ENCODE results near the gene RUVBL1. TPM values are rescaled to one million over a fixed set of nuclear protein-coding genes. Genes with fewer than 3 reads are reported as not detected.

The RUVBL1 gene
- total and polyA plus RNA-seq, 2 of the 4 experiments (the other 2 are of a cell fraction) = 68.7 to 83.3 TPM

- peak; percentile 93 for ATAC-seq (ENCODE audit: low read depth)
- peak overlapping the region; percentile 71 for H2AFZ ChIP-seq (replicated peaks; ENCODE audit: low read length, poor library complexity)
- TF ChIP-seq FOS (IDR thresholded peaks at IDR 0.05; ENCODE audit: low read depth, low read length) (no peak), BHLHE40 (IDR thresholded peaks at IDR 0.05; ENCODE audit: low read depth, low read length) (no peak), POLR2A (IDR thresholded peaks at IDR 0.05; ENCODE audit: low read depth, low read length) (no peak), RCOR1 (IDR thresholded peaks at IDR 0.05; ENCODE audit: insufficient replicate concordance, low read length) (no peak), MAZ (IDR thresholded peaks at IDR 0.05; ENCODE audit: borderline replicate concordance, low read depth, low read length) (peak; percentile 35; the same call in 1 of the 2 replicates), RFX5 (IDR thresholded peaks at IDR 0.05; ENCODE audit: low read depth, low read length) (no peak), MXI1 (IDR thresholded peaks at IDR 0.05; ENCODE audit: borderline replicate concordance, low read depth, low read length) (no peak), CTCF (conservative IDR thresholded peaks at IDR 0.05; ENCODE audit: low read depth, low read length) (peak; percentile 99), CEBPB (IDR thresholded peaks at IDR 0.05; ENCODE audit: low read depth, low read length) (no peak), SMC3 (IDR thresholded peaks at IDR 0.05; ENCODE audit: low read depth, low read length) (peak; percentile 95), NFE2L2 (IDR thresholded peaks at IDR 0.05; ENCODE audit: low read depth, low read length) (no peak), CHD1 (IDR thresholded peaks at IDR 0.05; ENCODE audit: low read depth, low read length) (no peak), MAFK (IDR thresholded peaks at IDR 0.05; ENCODE audit: low read depth, low read length) (peak; percentile 41; the same call in 1 of the 2 replicates)
- TF ChIP-seq, protein P1, sequence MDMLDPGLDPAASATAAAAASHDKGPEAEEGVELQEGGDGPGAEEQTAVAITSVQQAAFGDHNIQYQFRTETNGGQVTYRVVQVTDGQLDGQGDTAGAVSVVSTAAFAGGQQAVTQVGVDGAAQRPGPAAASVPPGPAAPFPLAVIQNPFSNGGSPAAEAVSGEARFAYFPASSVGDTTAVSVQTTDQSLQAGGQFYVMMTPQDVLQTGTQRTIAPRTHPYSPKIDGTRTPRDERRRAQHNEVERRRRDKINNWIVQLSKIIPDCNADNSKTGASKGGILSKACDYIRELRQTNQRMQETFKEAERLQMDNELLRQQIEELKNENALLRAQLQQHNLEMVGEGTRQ (IDR thresholded peaks at IDR 0.05; ENCODE audit: low read depth, low read length) = no peak
- TF ChIP-seq, protein P2, sequence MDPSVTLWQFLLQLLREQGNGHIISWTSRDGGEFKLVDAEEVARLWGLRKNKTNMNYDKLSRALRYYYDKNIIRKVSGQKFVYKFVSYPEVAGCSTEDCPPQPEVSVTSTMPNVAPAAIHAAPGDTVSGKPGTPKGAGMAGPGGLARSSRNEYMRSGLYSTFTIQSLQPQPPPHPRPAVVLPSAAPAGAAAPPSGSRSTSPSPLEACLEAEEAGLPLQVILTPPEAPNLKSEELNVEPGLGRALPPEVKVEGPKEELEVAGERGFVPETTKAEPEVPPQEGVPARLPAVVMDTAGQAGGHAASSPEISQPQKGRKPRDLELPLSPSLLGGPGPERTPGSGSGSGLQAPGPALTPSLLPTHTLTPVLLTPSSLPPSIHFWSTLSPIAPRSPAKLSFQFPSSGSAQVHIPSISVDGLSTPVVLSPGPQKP (IDR thresholded peaks at IDR 0.05; ENCODE audit: borderline replicate concordance, low read depth, low read length) = no peak
These were observed 47.4 kb upstream of the RUVBL1 start for GRCh38 chr3:128170866-128171516.

More at GRCh38 chr3:128170866-128171516, 47.4 kb upstream of the RUVBL1 start:
- no peak overlapping the region for H4K91ac ChIP-seq (ENCODE audit: insufficient read depth, low read depth, low read length)
- no peak overlapping the region for H3K56ac ChIP-seq (ENCODE audit: extremely low read depth, insufficient read depth, low read length)
- whole genome bisulfite sequencing, 2 experiments (ENCODE audit: extremely low coverage in 2 of 2, insufficient read length in 1 of 2) = 20% methylated on average over 1 of the region's 5 CpGs; no CpG with 5 or more reads in 1 of the 2 experiments
- peaks cover 3 to 17% of the 10 kb centered on the region in 2 experiments; a peak in 3 of 4 replicates for H3K79me1 ChIP-seq (ENCODE audit: low read depth in 1 of 2, low read length in 2 of 2)
- no peak overlapping the region for H3K18ac ChIP-seq (ENCODE audit: low read depth, low read length)
- intact Hi-C loops (cut with micrococcal nuclease) = loop anchor here (1.0 to 5.0 kb wide), 4 partner anchors 256 to 438 kb away; no protein-coding TSS in a partner anchor
- H2BK20ac ChIP-seq (ENCODE audit: low read depth, low read length) = no peak overlapping the region
- no peaks in the 10 kb centered on the region for H3K36me3 ChIP-seq (ENCODE audit: control insufficient read depth, insufficient read depth, low read length)
- no peak overlapping the region for H3K14ac ChIP-seq (replicated peaks; ENCODE audit: low read depth, low read length)
- H4K20me1 ChIP-seq (ENCODE audit: insufficient read depth, low read length) = peaks cover 3% of the 10 kb centered on the region
- no peak overlapping the region for H3K27ac ChIP-seq (ENCODE audit: insufficient read depth, low read length)
- BruUV-seq (replicated peaks) = no TSS peak
- no peak overlapping the region for H3K4me3 ChIP-seq (ENCODE audit: insufficient read depth, low read depth, low read length)
- no peak overlapping the region for H2BK120ac ChIP-seq (ENCODE audit: low read depth, low read length)
- H3K9me3 ChIP-seq (ENCODE audit: control insufficient read depth, insufficient read depth, low read length) = no peaks in the 10 kb centered on the region
- H3K23ac ChIP-seq (ENCODE audit: low read depth, low read length) = no peak overlapping the region
- no peak overlapping the region for H3K4me2 ChIP-seq (ENCODE audit: low read depth, low read length)
- dilution Hi-C loops (cut with HindIII; ENCODE audit: low sequenced_read_pairs, unreplicated experiment) = no loop called here
- no peak overlapping the region for H2BK5ac ChIP-seq (ENCODE audit: low read depth, low read length, poor library complexity, severe bottlenecking)
- no peak overlapping the region for H2BK15ac ChIP-seq (ENCODE audit: low read depth, low read length)
- H3K9ac ChIP-seq (ENCODE audit: low read depth, low read length) = no peak overlapping the region
- no peaks in the 10 kb centered on the region for H3K9me1 ChIP-seq (ENCODE audit: insufficient read depth, low read length)
- H4K8ac ChIP-seq (ENCODE audit: low read depth in 2 of 2, low read length in 2 of 2) = no peak overlapping the region
- H3K27me3 ChIP-seq (ENCODE audit: control insufficient read depth, insufficient read depth, low read length) = no peaks in the 10 kb centered on the region
- ChIA-PET CTCF (interaction anchor here (0.6 to 1.9 kb wide), 10 partner anchors 11 to 427 kb away, joined by 3 to 7 read pairs (median 4); no protein-coding TSS in a partner anchor), POLR2A (ENCODE audit: unreplicated experiment) (no interaction called here)
- no peak overlapping the region for H3K4ac ChIP-seq (ENCODE audit: low read depth, low read length)
- H2AK5ac ChIP-seq (ENCODE audit: low read depth, low read length) = no peak overlapping the region
- H2AK9ac ChIP-seq (replicated peaks; ENCODE audit: low read depth, low read length, poor library complexity) = peak overlapping the region; percentile 46
- DNase-seq = peak; percentile 83
- in situ Hi-C loops (cut with MboI; ENCODE audit: low sequenced_read_pairs) = loop anchor here (5.0 to 10.0 kb wide), 2 partner anchors 316 to 424 kb away; no protein-coding TSS in a partner anchor
- peaks cover 2% of the 10 kb centered on the region; the same call in 1 of the 2 replicates for H3K4me1 ChIP-seq (ENCODE audit: control insufficient read depth, insufficient read depth, low read length)
- no peak overlapping the region for H4K5ac ChIP-seq (ENCODE audit: low read depth, low read length)

All from IMR-90 (cell line).